Skin epidermis (tissue), 12 donors: ENCODE results near the gene GLMN.

Experiments used
- H3K27ac ChIP-seq, 21 experiments: fragments of 200-600 bp; sonication (generic) in 11 of 21; one replicate each; pipeline ENCODE4 v1.5.0; 2020; ENCODE audit warnings: mild to moderate bottlenecking in 3 of 21, inconsistent platforms in 2 of 21, moderate library complexity in 2 of 21
- H3K4me3 ChIP-seq, 7 experiments: fragments of 200-600 bp; sonication (generic) in 2 of 7; one replicate each; pipeline ENCODE4 v1.5.0; 2020; ENCODE audit warnings: inconsistent platforms in 2 of 7, mild to moderate bottlenecking in 2 of 7, moderate library complexity in 1 of 7

The GLMN gene

GRCh38 chr1:92298573-92299476 lies at the start of gene GLMN, which contains the start of gene RPAP2:
Gene GLMN, minus strand, starts transcription at chr1:92298987. Its CDS starts 988 bp downstream, at chr1:92297999.
Gene RPAP2, plus strand, starts transcription at chr1:92299059. Its CDS starts 15 bp downstream, at chr1:92299074.
- H3K4me3 ChIP-seq: peak within 1 kb of the TSS; percentile 49 to 97 (median 84)
- peak within 1 kb of the TSS; percentile 79 to 99 (median 94) for H3K27ac ChIP-seq

GRCh38 chr1:92346866-92347640 lies 48.3 kb upstream of the GLMN start:
- Histone ChIP-seq H3K27ac (no peak overlapping the region), H3K4me3 (no peak overlapping the region)

GRCh38 chr1:92343061-92343460 lies 44.3 kb upstream of the GLMN start:
- no peak overlapping the region for H3K27ac ChIP-seq
- no peak overlapping the region for H3K4me3 ChIP-seq

- Histone ChIP-seq H3K27ac (no peak overlapping the region), H3K4me3 (no peak overlapping the region)
These were observed 43.6 kb upstream of the GLMN start for GRCh38 chr1:92342401-92342800.

- no peak overlapping the region for H3K27ac ChIP-seq
- no peak overlapping the region for H3K4me3 ChIP-seq
These were observed 41.4 kb upstream of the GLMN start for GRCh38 chr1:92340154-92340553.

GRCh38 chr1:92333668-92334067 lies 34.9 kb upstream of the GLMN start:
- Histone ChIP-seq H3K27ac (no peak overlapping the region), H3K4me3 (no peak overlapping the region)

- Histone ChIP-seq H3K27ac (no peak overlapping the region), H3K4me3 (no peak overlapping the region)
These were observed 30.8 kb upstream of the GLMN start for GRCh38 chr1:92329347-92330129.

- Histone ChIP-seq H3K27ac (no peak overlapping the region), H3K4me3 (no peak overlapping the region)
These were observed 29.0 kb upstream of the GLMN start for GRCh38 chr1:92327794-92328193.

- H3K4me3 ChIP-seq: no peak overlapping the region
- no peak overlapping the region for H3K27ac ChIP-seq
These were observed 27.9 kb upstream of the GLMN start for GRCh38 chr1:92326681-92327080.

- H3K27ac ChIP-seq: no peak overlapping the region
These were observed 26.0 kb upstream of the GLMN start for GRCh38 chr1:92324784-92325183.

GRCh38 chr1:92323473-92324453 lies 25.0 kb upstream of the GLMN start:
- H3K4me3 ChIP-seq: no peak overlapping the region
- no peak overlapping the region for H3K27ac ChIP-seq

More at GRCh38 chr1:92324784-92325183, 26.0 kb upstream of the GLMN start:
- no peak overlapping the region for H3K4me3 ChIP-seq

GRCh38 chr1:92317836-92318493 lies 19.2 kb upstream of the GLMN start:
- Histone ChIP-seq H3K4me3 (no peak overlapping the region), H3K27ac (no peak overlapping the region)

GRCh38 chr1:92315766-92316599 lies 17.2 kb upstream of the GLMN start:
- H3K4me3 ChIP-seq: no peak overlapping the region
- H3K27ac ChIP-seq: peak overlapping the region in 1 of 21 experiments; percentile 10

- Histone ChIP-seq H3K4me3 (no peak overlapping the region), H3K27ac (no peak overlapping the region)
These were observed 15.2 kb upstream of the GLMN start for GRCh38 chr1:92314024-92314423.

- no peak overlapping the region for H3K4me3 ChIP-seq
- no peak overlapping the region for H3K27ac ChIP-seq
These were observed 11.4 kb upstream of the GLMN start for GRCh38 chr1:92310185-92310597.

GRCh38 chr1:92307980-92308379 lies 9.2 kb upstream of the GLMN start:
- Histone ChIP-seq H3K4me3 (no peak overlapping the region), H3K27ac (no peak overlapping the region)

GRCh38 chr1:92306020-92306419 lies 7.2 kb upstream of the GLMN start:
- no peak overlapping the region for H3K27ac ChIP-seq
- no peak overlapping the region for H3K4me3 ChIP-seq
